Transverse colon (tissue), 4 donors: ENCODE results near the gene ADAMTS6. TPM values are rescaled to one million over a fixed set of nuclear protein-coding genes. Genes with fewer than 3 reads are reported as not detected.

Experiments
- DNase-seq: peaks from one replicate; pipeline ENCODE4 v3.0.0-alpha.2; 2019
- H3K27ac ChIP-seq, 4 donors: fragments of 200-600 bp; sonication (generic); 2 replicates each; pipeline ENCODE4 v1.5.1; 2016 to 2018; ENCODE audit warnings: inconsistent platforms in 4 of 4
- H3K27me3 ChIP-seq: fragments of 200-600 bp; sonication (generic); 2 replicates; pipeline ENCODE4 v1.5.1; 2017; ENCODE audit warnings: inconsistent platforms
- H3K36me3 ChIP-seq, 4 donors: fragments of 200-600 bp; sonication (generic); 2 replicates each; pipeline ENCODE4 v1.5.1; 2017 to 2019; ENCODE audit warnings: inconsistent platforms in 4 of 4
- H3K4me1 ChIP-seq, 4 donors: fragments of 200-600 bp; sonication (generic); 2 replicates each; pipeline ENCODE4 v1.5.1; 2017 to 2020; ENCODE audit warnings: inconsistent platforms in 4 of 4
- H3K4me3 ChIP-seq, 4 donors: fragments of 200-600 bp; sonication (generic); 1 replicate in 1 of 4; 2 replicates in 3 of 4; pipeline versions ENCODE4 v1.5.1 to v1.6.1; 2017 to 2019; ENCODE audit warnings: inconsistent platforms in 4 of 4
- H3K9me3 ChIP-seq, 2 donors: fragments of 200-600 bp; sonication (generic); 2 replicates each; pipeline ENCODE4 v1.5.1; 2017 to 2019; ENCODE audit warnings: inconsistent platforms in 2 of 2
- CTCF ChIP-seq, 5 experiments: fragments of 200-600 bp in 3 of 5; fragments of 450-650 bp in 2 of 5; sonication (generic) in 3 of 5; IDR thresholded peaks; 1 replicate in 2 of 5; 2 replicates in 3 of 5; pipeline ENCODE4 v1.5.1; 2016 to 2017; ENCODE audit warnings: antibody characterized with exemption in 5 of 5, inconsistent platforms in 3 of 5, mild to moderate bottlenecking in 2 of 5, moderate library complexity in 1 of 5
- EP300 ChIP-seq: sonication (generic); formaldehyde crosslinking; IDR thresholded peaks from one replicate; pipeline ENCODE4 v1.6.1; 2017; ENCODE audit warnings: antibody characterized with exemption, low read depth
- POLR2A ChIP-seq: fragments of 450-650 bp; IDR thresholded peaks from one replicate; pipeline ENCODE4 v1.6.1; 2016; ENCODE audit warnings: antibody characterized with exemption, mild to moderate bottlenecking, moderate library complexity
- POLR2AphosphoS5 ChIP-seq, 3 donors: sonication (generic); formaldehyde crosslinking; IDR thresholded peaks; one replicate each; pipeline ENCODE4 v1.6.1; 2016; ENCODE audit warnings: antibody characterized with exemption in 3 of 3
- WGBS, 2 donors: methylation state at CpG; one replicate each; pipeline ENCODE4 v1.1.5; 2018; ENCODE audit warnings: low coverage in 1 of 2; 5-methylcytosine and 5-hydroxymethylcytosine counted together
- in situ Hi-C, 4 donors: fragments of 200-750 bp; cut with MboI; loops; one replicate each; pipeline versions ENCODE4 v1.15.0 to v1.15.1; 2017; ENCODE audit warnings: low sequenced_read_pairs in 3 of 4, low pct_ligation_motif_present in 1 of 4, low pct_unique_long_range_greater_than_20kb in 1 of 4
- intact Hi-C: fragments of 100-400 bp; cut with DNase I; formaldehyde crosslinking; loops from one replicate; pipeline ENCODE4 v1.15.1; 2023; ENCODE audit warnings: low total_unique reads
- total RNA-seq, 4 donors: library from RNA; depleted of rRNA; stranded (reverse); fragments of >200 nt; gene quantifications; one replicate each; pipeline ENCODE4 v1.1.0, GENCODE V29; 2016

ADAMTS6 gene
- total RNA-seq, 4 donors from 2014 or later, result 0.96 to 2.2 (median 1.1) TPM; not detected in 1

GRCh38 chr5:65103756-65104440 is 377.8 kb downstream of the ADAMTS6 start:
- intact Hi-C loops (loop anchor here (10.0 kb wide), 1 partner anchor 149 kb away; no protein-coding TSS in a partner anchor), in situ Hi-C loops (loop anchor here in 1 of 4 donors (25.0 kb wide), 1 partner anchor 383 kb away; the partner anchor contains the start of gene ADAMTS6)
- TF ChIP-seq EP300 (no peak), POLR2AphosphoS5 (IDR thresholded peaks at IDR 0.05) (no peak), CTCF (IDR thresholded peaks at IDR 0.05) (no peak), POLR2A (no peak)
- no peak for DNase-seq
- H3K4me3 ChIP-seq, result peak overlapping the region in 2 of 4 donors; percentile 60 to 76
- H3K27ac ChIP-seq, result peak overlapping the region; percentile 80 to 94 (median 90)
- H3K9me3 ChIP-seq, result no peaks in the 10 kb centered on the region
- peaks cover 0 to 14% (median 4%) of the 10 kb centered on the region in 4 donors for H3K4me1 ChIP-seq
- H3K36me3 ChIP-seq, result no peaks in the 10 kb centered on the region
- no peaks in the 10 kb centered on the region for H3K27me3 ChIP-seq
- 60 to 84% methylated on average over 1 to 15 of the region's 15 CpGs for WGBS, 2 donors

DNA sequence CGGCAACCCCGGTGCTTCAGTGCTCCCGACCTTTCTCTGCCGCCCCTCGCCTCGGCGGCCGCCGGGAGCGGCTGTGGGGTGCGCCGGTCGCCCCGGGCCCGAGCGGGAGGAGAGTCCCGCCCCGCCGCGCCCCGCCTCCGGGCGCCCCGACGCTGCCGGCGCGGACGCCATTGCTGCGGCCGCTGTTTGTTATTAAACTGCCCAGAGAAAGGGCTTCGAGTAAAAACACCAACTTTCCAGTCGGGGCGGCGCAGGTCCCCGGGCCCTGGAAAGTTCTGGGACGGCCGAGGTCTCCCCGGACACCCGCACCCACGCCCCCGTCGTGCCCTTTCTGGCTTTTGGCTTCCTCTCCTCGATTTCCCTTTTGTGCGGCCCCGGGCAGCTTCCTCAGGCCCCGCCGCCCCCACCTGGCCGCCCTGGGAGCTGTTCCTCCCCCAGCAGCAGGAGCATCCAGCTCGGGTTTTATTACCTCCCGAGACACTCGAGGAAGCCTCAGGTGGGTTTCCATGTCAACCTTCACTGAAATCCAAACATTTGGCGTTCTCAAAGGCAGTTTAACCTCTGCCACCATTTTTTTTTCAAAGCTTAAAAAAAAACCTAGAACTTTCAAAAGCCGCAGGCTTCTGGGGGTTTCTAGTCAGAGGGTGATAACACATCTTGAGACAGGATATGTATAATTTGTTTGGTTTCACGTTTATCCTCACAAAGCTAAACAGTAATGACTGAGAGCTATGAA is 378.6 kb downstream of the ADAMTS6 start:
- TF ChIP-seq POLR2AphosphoS5 (IDR thresholded peaks at IDR 0.05) (no peak), POLR2A (no peak), CTCF (IDR thresholded peaks at IDR 0.05) (peak; percentile 21 to 35 (median 27)), EP300 (no peak)
- H3K27me3 ChIP-seq, result no peaks in the 10 kb centered on the region
- no peaks in the 10 kb centered on the region for H3K36me3 ChIP-seq
- intact Hi-C loops, result loop anchor here (10.0 kb wide), 1 partner anchor 148 kb away; no protein-coding TSS in a partner anchor
- DNase-seq, result peak; percentile 70
- H3K4me3 ChIP-seq, result peak overlapping the region; percentile 60 to 84 (median 68)
- peaks cover 0 to 14% (median 4%) of the 10 kb centered on the region in 4 donors for H3K4me1 ChIP-seq
- WGBS, 2 donors, result 2 to 10% methylated on average over 2 to 43 of the region's 55 CpGs
- in situ Hi-C loops, result loop anchor here in 1 of 4 donors (25.0 kb wide), 1 partner anchor 384 kb away; the partner anchor contains the start of gene ADAMTS6
- no peaks in the 10 kb centered on the region for H3K9me3 ChIP-seq
- H3K27ac ChIP-seq, result peak overlapping the region; percentile 80 to 94 (median 90)

GRCh38 chr5:65102371-65102975 is 379.2 kb downstream of the ADAMTS6 start:
- no peak for DNase-seq
- Histone ChIP-seq H3K4me3 (peak overlapping the region; percentile 60 to 84 (median 68)), H3K4me1 (peaks cover 0 to 14% (median 4%) of the 10 kb centered on the region in 4 donors), H3K9me3 (no peaks in the 10 kb centered on the region), H3K27me3 (no peaks in the 10 kb centered on the region), H3K36me3 (no peaks in the 10 kb centered on the region), H3K27ac (peak overlapping the region; percentile 80 to 94 (median 90))
- 38 to 84% methylated on average over 6 to 17 of the region's 17 CpGs for whole genome bisulfite sequencing, 2 donors
- intact Hi-C loops, result loop anchor here (10.0 kb wide), 1 partner anchor 148 kb away; no protein-coding TSS in a partner anchor
- no peak for TF ChIP-seq EP300
- TF ChIP-seq POLR2A, result no peak
- no peak for TF ChIP-seq CTCF (IDR thresholded peaks at IDR 0.05)
- TF ChIP-seq POLR2AphosphoS5 (IDR thresholded peaks at IDR 0.05), result no peak
- in situ Hi-C loops, result loop anchor here in 1 of 4 donors (25.0 kb wide), 1 partner anchor 385 kb away; the partner anchor contains the start of gene ADAMTS6
